Measurements from ENCODE around the gene KAT2B. TPM values are rescaled to one million over a fixed set of nuclear protein-coding genes. Genes with fewer than 3 reads are reported as not detected.

Gene KAT2B
- polyA plus RNA-seq (2013, experiment 1 of 2) = 0.58 TPM
- polyA plus RNA-seq (2013, experiment 2 of 2) = 0.43 TPM

DNA sequence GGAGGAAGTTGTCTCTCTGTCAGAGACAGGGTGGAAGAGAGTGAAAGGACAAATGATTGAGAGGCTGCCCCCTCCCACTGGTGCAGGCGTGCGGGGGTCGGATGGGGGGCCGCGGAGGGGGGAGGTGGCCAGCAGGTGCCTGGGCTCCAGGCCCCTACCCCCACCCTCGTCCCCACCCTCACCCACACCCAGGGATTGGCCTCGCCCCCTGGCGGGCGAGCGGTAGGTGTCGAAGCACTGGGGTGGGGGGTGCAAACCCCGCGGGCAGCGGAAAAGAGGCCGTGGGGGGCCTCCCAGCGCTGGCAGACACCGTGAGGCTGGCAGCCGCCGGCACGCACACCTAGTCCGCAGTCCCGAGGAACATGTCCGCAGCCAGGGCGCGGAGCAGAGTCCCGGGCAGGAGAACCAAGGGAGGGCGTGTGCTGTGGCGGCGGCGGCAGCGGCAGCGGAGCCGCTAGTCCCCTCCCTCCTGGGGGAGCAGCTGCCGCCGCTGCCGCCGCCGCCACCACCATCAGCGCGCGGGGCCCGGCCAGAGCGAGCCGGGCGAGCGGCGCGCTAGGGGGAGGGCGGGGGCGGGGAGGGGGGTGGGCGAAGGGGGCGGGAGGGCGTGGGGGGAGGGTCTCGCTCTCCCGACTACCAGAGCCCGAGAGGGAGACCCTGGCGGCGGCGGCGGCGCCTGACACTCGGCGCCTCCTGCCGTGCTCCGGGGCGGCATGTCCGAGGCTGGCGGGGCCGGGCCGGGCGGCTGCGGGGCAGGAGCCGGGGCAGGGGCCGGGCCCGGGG lies at the start of gene KAT2B:
Gene KAT2B, plus strand, starts transcription at position 682 of the 783 bp plus-strand sequence. Its CDS starts 32 bp downstream, at position 714.
- Histone ChIP-seq H3K27ac (ENCODE audit: low read depth, low read length) (peak within 1 kb of the TSS; percentile 86), H3K4ac (ENCODE audit: low read depth, low read length) (no peak within 1 kb of the TSS), H3K9ac (ENCODE audit: low read length) (peak within 1 kb of the TSS; percentile 59), H3K56ac (ENCODE audit: low read length) (peak within 1 kb of the TSS; percentile 82), H2BK120ac (ENCODE audit: low read depth, low read length) (peak within 1 kb of the TSS; percentile 45), H3K79me2 (ENCODE audit: control insufficient read depth, insufficient read depth, low read length) (no peaks in the 10 kb centered on the region), H3K4me3 (ENCODE audit: low read length) (peak within 1 kb of the TSS; percentile 39), H3K23ac (ENCODE audit: low read length) (no peak within 1 kb of the TSS), H2AK5ac (ENCODE audit: low read length) (no peak within 1 kb of the TSS), H3K36me3 (ENCODE audit: control insufficient read depth, insufficient read depth, low read length) (no peaks in the 10 kb centered on the region), H3K18ac (ENCODE audit: low read length) (peak within 1 kb of the TSS; percentile 94), H2BK5ac (ENCODE audit: low read length) (no peak within 1 kb of the TSS), H3K27me3 (ENCODE audit: insufficient read depth, low read length, poor library complexity) (no peaks in the 10 kb centered on the region), H4K8ac (ENCODE audit: low read depth, low read length) (no peak within 1 kb of the TSS), H3K4me2 (ENCODE audit: low read length) (peak within 1 kb of the TSS; percentile 70), H3K79me1 (ENCODE audit: low read length) (no peaks in the 10 kb centered on the region), H2BK15ac (replicated peaks; ENCODE audit: low read depth) (no peak within 1 kb of the TSS), H4K5ac (ENCODE audit: low read length) (no peak within 1 kb of the TSS), H3K4me1 (ENCODE audit: control insufficient read depth, low read depth, low read length) (no peaks in the 10 kb centered on the region)
- WGBS (ENCODE audit: extremely low coverage, insufficient coverage, low lambda C conversion rate) = no CpG with 5 or more reads among the region's 75 CpGs
- DNase-seq = peak; percentile 74

DNA sequence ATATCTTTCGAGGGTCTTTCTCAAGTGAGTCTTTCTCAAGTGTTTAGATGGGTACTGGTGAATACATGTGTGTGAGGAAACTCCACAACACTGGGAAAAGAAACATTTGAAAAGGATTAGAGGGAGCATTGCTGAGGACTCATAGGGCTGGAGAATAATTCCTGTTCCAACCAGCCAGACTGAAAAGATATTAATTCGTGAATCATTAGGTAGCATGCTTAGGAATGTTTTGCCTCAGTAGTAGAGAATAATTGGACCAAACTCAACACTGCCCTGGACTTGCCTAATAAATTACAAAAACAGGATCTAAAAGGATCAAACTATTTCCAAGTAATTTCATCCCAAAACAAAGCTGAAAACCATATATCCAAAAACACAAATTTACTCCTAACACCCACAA lies 45.5 kb upstream of the KAT2B start:
- H2BK120ac ChIP-seq (ENCODE audit: low read depth, low read length) = no peak overlapping the region
- H3K56ac ChIP-seq (ENCODE audit: low read length) = no peak overlapping the region
- H3K4me1 ChIP-seq (ENCODE audit: control insufficient read depth, low read depth, low read length) = no peaks in the 10 kb centered on the region
- no peak overlapping the region for H3K23ac ChIP-seq (ENCODE audit: low read length)
- H4K5ac ChIP-seq (ENCODE audit: low read length) = no peak overlapping the region
- no peak overlapping the region for H3K27ac ChIP-seq (ENCODE audit: low read depth, low read length)
- H3K18ac ChIP-seq (ENCODE audit: low read length) = no peak overlapping the region
- H2BK15ac ChIP-seq (replicated peaks; ENCODE audit: low read depth) = no peak overlapping the region
- no peak overlapping the region for H3K4ac ChIP-seq (ENCODE audit: low read depth, low read length)
- no peak overlapping the region for H2BK5ac ChIP-seq (ENCODE audit: low read length)
- H2AK5ac ChIP-seq (ENCODE audit: low read length) = no peak overlapping the region
- no peak overlapping the region for H3K4me3 ChIP-seq (ENCODE audit: low read length)
- H4K8ac ChIP-seq (ENCODE audit: low read depth, low read length) = no peak overlapping the region
- H3K9ac ChIP-seq (ENCODE audit: low read length) = no peak overlapping the region
- H3K4me2 ChIP-seq (ENCODE audit: low read length) = no peak overlapping the region
- no peaks in the 10 kb centered on the region for H3K79me1 ChIP-seq (ENCODE audit: low read length)
- no peak for DNase-seq
- H3K27me3 ChIP-seq (ENCODE audit: insufficient read depth, low read length, poor library complexity) = no peaks in the 10 kb centered on the region
- H3K79me2 ChIP-seq (ENCODE audit: control insufficient read depth, insufficient read depth, low read length) = no peaks in the 10 kb centered on the region
- H3K36me3 ChIP-seq (ENCODE audit: control insufficient read depth, insufficient read depth, low read length) = no peaks in the 10 kb centered on the region
- WGBS (ENCODE audit: extremely low coverage, insufficient coverage, low lambda C conversion rate) = no CpG with 5 or more reads among the region's 2 CpGs

GRCh38 chr3:19997502-19997901 lies 42.7 kb upstream of the KAT2B start:
- Histone ChIP-seq H3K4me1 (ENCODE audit: control insufficient read depth, low read depth, low read length) (no peaks in the 10 kb centered on the region), H3K4me3 (ENCODE audit: low read length) (no peak overlapping the region), H3K27me3 (ENCODE audit: insufficient read depth, low read length, poor library complexity) (no peaks in the 10 kb centered on the region), H3K56ac (ENCODE audit: low read length) (no peak overlapping the region), H3K79me2 (ENCODE audit: control insufficient read depth, insufficient read depth, low read length) (no peaks in the 10 kb centered on the region), H3K4me2 (ENCODE audit: low read length) (no peak overlapping the region), H3K23ac (ENCODE audit: low read length) (no peak overlapping the region), H2BK5ac (ENCODE audit: low read length) (no peak overlapping the region), H2BK120ac (ENCODE audit: low read depth, low read length) (no peak overlapping the region), H3K27ac (ENCODE audit: low read depth, low read length) (no peak overlapping the region), H3K18ac (ENCODE audit: low read length) (no peak overlapping the region), H3K79me1 (ENCODE audit: low read length) (no peaks in the 10 kb centered on the region), H3K36me3 (ENCODE audit: control insufficient read depth, insufficient read depth, low read length) (no peaks in the 10 kb centered on the region), H4K8ac (ENCODE audit: low read depth, low read length) (no peak overlapping the region), H2BK15ac (replicated peaks; ENCODE audit: low read depth) (no peak overlapping the region), H2AK5ac (ENCODE audit: low read length) (no peak overlapping the region), H4K5ac (ENCODE audit: low read length) (no peak overlapping the region), H3K4ac (ENCODE audit: low read depth, low read length) (no peak overlapping the region), H3K9ac (ENCODE audit: low read length) (no peak overlapping the region)
- WGBS (ENCODE audit: extremely low coverage, insufficient coverage, low lambda C conversion rate) = no CpG with 5 or more reads among the region's 4 CpGs
- no peak for DNase-seq

DNA sequence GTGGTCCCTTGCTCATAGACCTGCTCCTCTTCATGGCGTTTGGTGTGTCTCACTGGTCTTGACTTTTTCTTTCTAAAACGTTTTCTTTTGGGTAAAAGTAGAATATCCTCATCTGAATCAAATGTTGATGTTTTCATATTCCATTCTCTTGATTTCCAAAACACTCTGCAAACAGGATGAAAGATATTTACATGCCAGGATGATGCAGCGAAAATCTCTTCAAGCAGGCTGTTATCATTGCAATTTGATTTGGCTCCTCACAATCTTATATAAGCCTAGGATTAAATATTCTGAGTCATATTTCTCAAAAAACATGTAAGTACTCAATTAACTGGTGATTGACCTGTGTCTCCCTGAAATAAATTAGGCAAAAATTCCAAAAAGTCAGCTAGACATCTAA lies 38.3 kb upstream of the KAT2B start:
- no peak overlapping the region for H2BK120ac ChIP-seq (ENCODE audit: low read depth, low read length)
- H2BK15ac ChIP-seq (replicated peaks; ENCODE audit: low read depth) = no peak overlapping the region
- no peak overlapping the region for H2BK5ac ChIP-seq (ENCODE audit: low read length)
- no peak overlapping the region for H2AK5ac ChIP-seq (ENCODE audit: low read length)
- no peak overlapping the region for H3K4ac ChIP-seq (ENCODE audit: low read depth, low read length)
- no peaks in the 10 kb centered on the region for H3K4me1 ChIP-seq (ENCODE audit: control insufficient read depth, low read depth, low read length)
- H4K5ac ChIP-seq (ENCODE audit: low read length) = no peak overlapping the region
- no peak for DNase-seq
- H3K4me3 ChIP-seq (ENCODE audit: low read length) = no peak overlapping the region
- H3K56ac ChIP-seq (ENCODE audit: low read length) = no peak overlapping the region
- no peak overlapping the region for H3K27ac ChIP-seq (ENCODE audit: low read depth, low read length)
- WGBS (ENCODE audit: extremely low coverage, insufficient coverage, low lambda C conversion rate) = no CpG with 5 or more reads among the region's 3 CpGs
- no peak overlapping the region for H4K8ac ChIP-seq (ENCODE audit: low read depth, low read length)
- H3K36me3 ChIP-seq (ENCODE audit: control insufficient read depth, insufficient read depth, low read length) = no peaks in the 10 kb centered on the region
- H3K79me2 ChIP-seq (ENCODE audit: control insufficient read depth, insufficient read depth, low read length) = no peaks in the 10 kb centered on the region
- H3K79me1 ChIP-seq (ENCODE audit: low read length) = no peaks in the 10 kb centered on the region
- H3K23ac ChIP-seq (ENCODE audit: low read length) = no peak overlapping the region
- H3K4me2 ChIP-seq (ENCODE audit: low read length) = no peak overlapping the region
- H3K18ac ChIP-seq (ENCODE audit: low read length) = no peak overlapping the region
- no peak overlapping the region for H3K9ac ChIP-seq (ENCODE audit: low read length)
- H3K27me3 ChIP-seq (ENCODE audit: insufficient read depth, low read length, poor library complexity) = no peaks in the 10 kb centered on the region

GRCh38 chr3:20007960-20008359 lies 32.3 kb upstream of the KAT2B start:
- Histone ChIP-seq H3K79me2 (ENCODE audit: control insufficient read depth, insufficient read depth, low read length) (no peaks in the 10 kb centered on the region), H3K36me3 (ENCODE audit: control insufficient read depth, insufficient read depth, low read length) (no peaks in the 10 kb centered on the region), H3K4ac (ENCODE audit: low read depth, low read length) (no peak overlapping the region), H3K27me3 (ENCODE audit: insufficient read depth, low read length, poor library complexity) (no peaks in the 10 kb centered on the region), H3K27ac (ENCODE audit: low read depth, low read length) (no peak overlapping the region), H3K18ac (ENCODE audit: low read length) (no peak overlapping the region), H3K79me1 (ENCODE audit: low read length) (no peaks in the 10 kb centered on the region), H3K56ac (ENCODE audit: low read length) (no peak overlapping the region), H4K5ac (ENCODE audit: low read length) (no peak overlapping the region), H4K8ac (ENCODE audit: low read depth, low read length) (no peak overlapping the region), H3K4me2 (ENCODE audit: low read length) (no peak overlapping the region), H3K4me1 (ENCODE audit: control insufficient read depth, low read depth, low read length) (no peaks in the 10 kb centered on the region), H2BK5ac (ENCODE audit: low read length) (no peak overlapping the region), H3K23ac (ENCODE audit: low read length) (no peak overlapping the region), H3K4me3 (ENCODE audit: low read length) (no peak overlapping the region), H3K9ac (ENCODE audit: low read length) (no peak overlapping the region), H2BK15ac (replicated peaks; ENCODE audit: low read depth) (no peak overlapping the region), H2AK5ac (ENCODE audit: low read length) (no peak overlapping the region), H2BK120ac (ENCODE audit: low read depth, low read length) (no peak overlapping the region)
- no peak for DNase-seq
- no CpG with 5 or more reads among the region's 20 CpGs for WGBS (ENCODE audit: extremely low coverage, insufficient coverage, low lambda C conversion rate)

DNA sequence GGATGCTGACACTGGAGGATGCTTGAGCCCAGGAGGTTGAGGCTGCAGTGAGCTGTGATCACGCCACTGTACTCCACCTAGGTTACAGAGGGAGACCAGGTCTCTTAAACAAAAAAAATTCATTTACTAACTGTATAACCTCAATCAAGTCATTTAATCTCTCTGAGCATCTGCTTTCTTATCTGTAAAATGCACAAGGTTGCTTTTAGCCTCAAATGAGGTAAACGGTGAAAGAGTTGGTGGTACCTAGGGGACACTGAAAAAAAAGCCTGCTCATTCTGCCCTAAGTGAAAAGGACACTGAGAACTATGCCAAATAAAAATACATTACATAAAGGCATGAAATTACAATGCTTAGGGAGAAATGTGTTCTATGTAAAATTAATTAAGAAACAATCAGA lies 31.6 kb upstream of the KAT2B start:
- no peak overlapping the region for H3K56ac ChIP-seq (ENCODE audit: low read length)
- no peak overlapping the region for H4K8ac ChIP-seq (ENCODE audit: low read depth, low read length)
- WGBS (ENCODE audit: extremely low coverage, insufficient coverage, low lambda C conversion rate) = no CpG with 5 or more reads among the region's 2 CpGs
- H3K27me3 ChIP-seq (ENCODE audit: insufficient read depth, low read length, poor library complexity) = no peaks in the 10 kb centered on the region
- no peak overlapping the region for H2BK120ac ChIP-seq (ENCODE audit: low read depth, low read length)
- H4K5ac ChIP-seq (ENCODE audit: low read length) = no peak overlapping the region
- H3K4ac ChIP-seq (ENCODE audit: low read depth, low read length) = no peak overlapping the region
- H3K18ac ChIP-seq (ENCODE audit: low read length) = no peak overlapping the region
- no peak overlapping the region for H3K27ac ChIP-seq (ENCODE audit: low read depth, low read length)
- no peaks in the 10 kb centered on the region for H3K79me2 ChIP-seq (ENCODE audit: control insufficient read depth, insufficient read depth, low read length)
- no peaks in the 10 kb centered on the region for H3K4me1 ChIP-seq (ENCODE audit: control insufficient read depth, low read depth, low read length)
- H3K23ac ChIP-seq (ENCODE audit: low read length) = no peak overlapping the region
- no peak overlapping the region for H3K4me3 ChIP-seq (ENCODE audit: low read length)
- no peaks in the 10 kb centered on the region for H3K36me3 ChIP-seq (ENCODE audit: control insufficient read depth, insufficient read depth, low read length)
- no peak overlapping the region for H3K9ac ChIP-seq (ENCODE audit: low read length)
- no peak for DNase-seq
- H2AK5ac ChIP-seq (ENCODE audit: low read length) = no peak overlapping the region
- H3K79me1 ChIP-seq (ENCODE audit: low read length) = no peaks in the 10 kb centered on the region
- H3K4me2 ChIP-seq (ENCODE audit: low read length) = no peak overlapping the region
- no peak overlapping the region for H2BK15ac ChIP-seq (replicated peaks; ENCODE audit: low read depth)
- no peak overlapping the region for H2BK5ac ChIP-seq (ENCODE audit: low read length)
